GM06990 (cell line): ENCODE measurements around the gene THOC6.

Source experiments
- DNase-seq: peaks from one replicate; pipeline ENCODE4 v3.0.0-alpha.2; 2011; ENCODE audit not compliant: insufficient read length; ENCODE audit errors: extremely low read depth
- H3K27me3 ChIP-seq: replicated peaks from 2 replicates; pipeline ENCODE4 v1.6.0; 2011; ENCODE audit warnings: low read length; ENCODE audit not compliant: control insufficient read depth, insufficient read depth
- H3K36me3 ChIP-seq: 2 replicates; pipeline ENCODE4 v1.5.1; 2011; ENCODE audit warnings: low read length; ENCODE audit not compliant: control insufficient read depth, insufficient read depth
- H3K4me3 ChIP-seq: replicated peaks from 2 replicates; pipeline ENCODE4 v1.5.1; 2011; ENCODE audit warnings: low read depth, mild to moderate bottlenecking, control low read depth, low read length
- CTCF ChIP-seq: IDR thresholded peaks from 2 replicates; pipeline ENCODE4 v1.5.1; 2011; ENCODE audit warnings: low read length, control low read depth, mild to moderate bottlenecking, inconsistent platforms; ENCODE audit not compliant: insufficient read depth, poor library complexity, severe bottlenecking

Gene THOC6

GRCh38 chr16:3023669-3024478 lies at the start of gene THOC6, which contains the start of gene HCFC1R1:
Gene THOC6 (plus strand): TSS chr16:3024035. CDS start chr16:3024327, 292 bp downstream.
Gene HCFC1R1 (minus strand): TSS chr16:3023942. CDS start chr16:3023941, 1 bp downstream.
- Histone ChIP-seq H3K27me3 (no peaks in the 10 kb centered on the region; the same call in none of the 2 replicates), H3K4me3 (peak within 1 kb of the TSS; percentile 82), H3K36me3 (peaks cover 15% of the 10 kb centered on the region)
- no peak for TF ChIP-seq CTCF
- DNase-seq: peak; percentile 95

GRCh38 chr16:2974319-2975056 lies 49.3 kb upstream of the THOC6 start:
- Histone ChIP-seq H3K36me3 (peaks cover 17% of the 10 kb centered on the region), H3K4me3 (no peak overlapping the region), H3K27me3 (no peaks in the 10 kb centered on the region)
- no peak for TF ChIP-seq CTCF
- DNase-seq: no peak

- TF ChIP-seq CTCF: no peak
These were observed 48.6 kb upstream of the THOC6 start for GRCh38 chr16:2975161-2975795.

GRCh38 chr16:2976201-2976600 lies 47.6 kb upstream of the THOC6 start:
- Histone ChIP-seq H3K27me3 (no peaks in the 10 kb centered on the region), H3K36me3 (peaks cover 14% of the 10 kb centered on the region), H3K4me3 (no peak overlapping the region)
- no peak for TF ChIP-seq CTCF
- no peak for DNase-seq

More at GRCh38 chr16:2975161-2975795, 48.6 kb upstream of the THOC6 start:
- Histone ChIP-seq H3K36me3 (peaks cover 17% of the 10 kb centered on the region), H3K4me3 (no peak overlapping the region), H3K27me3 (no peaks in the 10 kb centered on the region)
- DNase-seq: no peak

- no peak overlapping the region for H3K4me3 ChIP-seq
- no peak for DNase-seq
- TF ChIP-seq CTCF: no peak
- peaks cover 14% of the 10 kb centered on the region for H3K36me3 ChIP-seq
- H3K27me3 ChIP-seq: no peaks in the 10 kb centered on the region
These were observed 47.2 kb upstream of the THOC6 start for GRCh38 chr16:2976673-2977072.
